GM21360 (cell line): ENCODE results near the gene EPHB4.
A peak's percentile ranks its signal among the peaks of the same experiment; 100 is the strongest.
"Not testable (repeated sequence)": the region's sequence is repeated elsewhere in the genome, so short reads cannot be mapped to it uniquely, and the experiment has no call there.

Source experiments
- ATAC-seq: cut with Tn5 transposase; IDR thresholded peaks from one replicate; pipeline ENCODE4 v1.9.1; 2021; ENCODE audit warnings: mild to moderate bottlenecking, moderate library complexity; ENCODE audit not compliant: unreplicated experiment

The EPHB4 gene

GRCh38 chr7:100854899-100855298 lies 27.6 kb upstream of the EPHB4 start:
- ATAC-seq = not testable (repeated sequence)

GRCh38 chr7:100854146-100854895 lies 27.0 kb upstream of the EPHB4 start:
- no peak for ATAC-seq

- peak; percentile 69 for ATAC-seq
Measured at GRCh38 chr7:100852048-100852872, 24.9 kb upstream of the EPHB4 start, which contains the start of gene SLC12A9. Gene SLC12A9 (plus strand): TSS chr7:100852713. CDS start chr7:100854198, 1,485 bp downstream.

- ATAC-seq = no peak
Measured at GRCh38 chr7:100847360-100847759, 20.0 kb upstream of the EPHB4 start.

GRCh38 chr7:100840470-100841100 lies 13.3 kb upstream of the EPHB4 start:
- no peak for ATAC-seq

- ATAC-seq = no peak
Measured at GRCh38 chr7:100839361-100839760, 12.0 kb upstream of the EPHB4 start.

GRCh38 chr7:100837099-100837836 lies 9.9 kb upstream of the EPHB4 start:
- peak; percentile 62 for ATAC-seq

GRCh38 chr7:100836812-100837098 lies 9.4 kb upstream of the EPHB4 start:
- no peak for ATAC-seq

- no peak for ATAC-seq
Measured at GRCh38 chr7:100835903-100836811, 8.8 kb upstream of the EPHB4 start.

GRCh38 chr7:100832281-100832633 lies 4.9 kb upstream of the EPHB4 start:
- no peak for ATAC-seq

GRCh38 chr7:100830396-100830795 lies 3.1 kb upstream of the EPHB4 start:
- no peak for ATAC-seq

GRCh38 chr7:100829150-100829716 lies 1.9 kb upstream of the EPHB4 start:
- no peak for ATAC-seq

- ATAC-seq = no peak
Measured at GRCh38 chr7:100826514-100827329, 601 bp downstream of the EPHB4 start.

- ATAC-seq = no peak
Measured at GRCh38 chr7:100825751-100826513, 1.4 kb downstream of the EPHB4 start.

GRCh38 chr7:100825215-100825671 lies 2.1 kb downstream of the EPHB4 start:
- no peak for ATAC-seq

- no peak for ATAC-seq
Measured at GRCh38 chr7:100824499-100825214, 2.7 kb downstream of the EPHB4 start.

GRCh38 chr7:100823534-100823933 lies 3.8 kb downstream of the EPHB4 start:
- ATAC-seq = no peak
